HepG2 (cell line): Measurements from ENCODE around the gene ARL16. TPM values are rescaled to one million over a fixed set of nuclear protein-coding genes. Genes with fewer than 3 reads are reported as not detected.

Experiments
- ATF2 ChIP-seq: sonication (generic); formaldehyde crosslinking; IDR thresholded peaks from 2 replicates; pipeline ENCODE4 v1.4.0; 2020; ENCODE audit warnings: missing genetic modification reagents
- ESRRA ChIP-seq: sonication (generic); formaldehyde crosslinking; IDR thresholded peaks from 2 replicates; pipeline ENCODE4 v1.5.1; 2020; ENCODE audit warnings: mild to moderate bottlenecking, low read depth, missing genetic modification reagents
- FOSL2 ChIP-seq: sonication (generic); formaldehyde crosslinking; IDR thresholded peaks from 2 replicates; pipeline ENCODE4 v1.4.0; 2020; ENCODE audit warnings: missing genetic modification reagents
- FOXK2 ChIP-seq: fragments of 450-650 bp; IDR thresholded peaks from 2 replicates; pipeline ENCODE4 v1.6.1; 2016
- ISX ChIP-seq: sonication (generic); formaldehyde crosslinking; conservative IDR thresholded peaks from 2 replicates; pipeline ENCODE4 v1.5.0; 2020; ENCODE audit warnings: missing genetic modification reagents
- MXD1 ChIP-seq: sonication (generic); formaldehyde crosslinking; IDR thresholded peaks from 2 replicates; pipeline ENCODE4 v1.4.0; 2020; ENCODE audit warnings: mild to moderate bottlenecking, missing genetic modification reagents
- MYPOP ChIP-seq: sonication (generic); formaldehyde crosslinking; IDR thresholded peaks from 2 replicates; pipeline ENCODE4 v1.8.1; 2023; ENCODE audit warnings: mild to moderate bottlenecking, moderate library complexity, missing genetic modification reagents
- NFRKB ChIP-seq: fragments of 450-650 bp; IDR thresholded peaks from 2 replicates; pipeline ENCODE4 v1.6.1; 2017
- SKIL ChIP-seq: sonication (generic); formaldehyde crosslinking; IDR thresholded peaks from 2 replicates; pipeline ENCODE4 v1.8.0; 2022; ENCODE audit warnings: missing genetic modification reagents, mild to moderate bottlenecking, moderate library complexity, borderline replicate concordance
- TEAD2 ChIP-seq: sonication (generic); formaldehyde crosslinking; IDR thresholded peaks from 2 replicates; pipeline ENCODE4 v1.9.0; 2021; ENCODE audit warnings: missing genetic modification reagents
- TFDP1 ChIP-seq: IDR thresholded peaks from 2 replicates; pipeline ENCODE4 v1.6.1; 2016; ENCODE audit warnings: missing compliant biosample characterization, missing genetic modification reagents, borderline replicate concordance
- THYN1 ChIP-seq: sonication (generic); formaldehyde crosslinking; IDR thresholded peaks from 2 replicates; pipeline ENCODE4 v1.8.1; 2023; ENCODE audit warnings: low read depth, mild to moderate bottlenecking, moderate library complexity, missing genetic modification reagents, borderline replicate concordance
- ZBTB21 ChIP-seq: sonication (generic); formaldehyde crosslinking; IDR thresholded peaks from 2 replicates; pipeline ENCODE4 v1.4.0; 2020; ENCODE audit warnings: missing genetic modification reagents
- ZFYVE20 ChIP-seq: sonication (generic); formaldehyde crosslinking; IDR thresholded peaks from 2 replicates; pipeline ENCODE4 v1.8.0; 2023; ENCODE audit warnings: low read depth, mild to moderate bottlenecking, moderate library complexity, missing genetic modification reagents, borderline replicate concordance
- ZMYM4 ChIP-seq: sonication (generic); formaldehyde crosslinking; IDR thresholded peaks from 2 replicates; pipeline ENCODE4 v1.8.1; 2023; ENCODE audit warnings: mild to moderate bottlenecking, missing genetic modification reagents
- ZNF256 ChIP-seq: sonication (generic); formaldehyde crosslinking; conservative IDR thresholded peaks from 2 replicates; pipeline ENCODE4 v1.4.0; 2020; ENCODE audit warnings: missing genetic modification reagents
- ZNF3 ChIP-seq: IDR thresholded peaks from 2 replicates; pipeline ENCODE4 v1.7.0; 2017; ENCODE audit warnings: inconsistent platforms
- ZNF501 ChIP-seq: sonication (generic); formaldehyde crosslinking; IDR thresholded peaks from 2 replicates; pipeline ENCODE4 v1.5.1; 2020; ENCODE audit warnings: mild to moderate bottlenecking, moderate library complexity, missing genetic modification reagents
- ZNF550 ChIP-seq: sonication (generic); formaldehyde crosslinking; IDR thresholded peaks from 2 replicates; pipeline ENCODE4 v1.4.0; 2020; ENCODE audit warnings: mild to moderate bottlenecking, missing genetic modification reagents, borderline replicate concordance
- ZNF839 ChIP-seq: sonication (generic); formaldehyde crosslinking; IDR thresholded peaks from 2 replicates; pipeline ENCODE4 v1.4.0; 2020; ENCODE audit warnings: missing genetic modification reagents, mild to moderate bottlenecking, borderline replicate concordance
- polyA plus RNA-seq, 8 experiments: library from polyadenylated mRNA; depleted of rRNA in 3 of 8; stranded (reverse) in 7 of 8; unstranded in 1 of 8; fragments of >200 nt; fragmentation: Illumina TruSeq in 4 of 8; extraction: Trizol in 4 of 8; gene quantifications; 2 replicates each; pipeline versions ENCODE4 v1.2.1 to v1.2.3, GENCODE V29; 2011 to 2016; ENCODE audit warnings: low read depth in 4 of 8, missing spikeins in 1 of 8, mixed read lengths in 1 of 8; ENCODE audit not compliant: insufficient read depth in 1 of 8
- total RNA-seq, 5 experiments: library from RNA; depleted of rRNA; stranded (reverse); fragments of >200 nt; fragmentation: Illumina TruSeq; extraction: Trizol; gene quantifications; 2 replicates each; pipeline ENCODE4 v1.2.3, GENCODE V29; 2016; ENCODE audit warnings: low read depth in 1 of 5
- TF ChIP-seq, protein P1 (sequence below): sonication (generic); formaldehyde crosslinking; IDR thresholded peaks from 2 replicates; pipeline ENCODE4 v1.4.0; 2020; ENCODE audit warnings: missing genetic modification reagents
- TF ChIP-seq, protein P2 (sequence below): sonication (generic); formaldehyde crosslinking; IDR thresholded peaks from 2 replicates; pipeline ENCODE4 v1.4.0; 2020; ENCODE audit warnings: missing genetic modification reagents

ARL16 gene
- total and polyA plus RNA-seq, 2 of the 13 experiments (the other 11 are each of a cell fraction or from before 2014, with no cell fraction given) = 20.8 to 30.8 TPM

- TF ChIP-seq MXD1 (CRISPR knock-in tag) (no peak), ZNF501 (CRISPR knock-in tag) (0 out of 2 replicates have a peak, but pooled peaks have one; percentile 36), ISX (no peak), ZBTB21 (CRISPR knock-in tag) (no peak), ZNF3 (CRISPR knock-in tag) (no peak), FOXK2 (no peak), FOSL2 (peak; percentile 42; the same call in 1 of the 2 replicates), ZNF550 (CRISPR knock-in tag) (no peak), ATF2 (CRISPR knock-in tag) (no peak), ZNF839 (no peak), ZFYVE20 (no peak), MYPOP (CRISPR knock-in tag) (0 out of 2 replicates have a peak, but pooled peaks have one; percentile 14), THYN1 (CRISPR knock-in tag) (no peak), ESRRA (CRISPR knock-in tag) (no peak), ZMYM4 (CRISPR knock-in tag) (no peak), SKIL (CRISPR knock-in tag) (no peak), TFDP1 (CRISPR knock-in tag) (no peak), ZNF256 (CRISPR knock-in tag) (0 out of 2 replicates have a peak, but pooled peaks have one; percentile 31), NFRKB (no peak), TEAD2 (CRISPR knock-in tag) (no peak)
- TF ChIP-seq, protein P1, sequence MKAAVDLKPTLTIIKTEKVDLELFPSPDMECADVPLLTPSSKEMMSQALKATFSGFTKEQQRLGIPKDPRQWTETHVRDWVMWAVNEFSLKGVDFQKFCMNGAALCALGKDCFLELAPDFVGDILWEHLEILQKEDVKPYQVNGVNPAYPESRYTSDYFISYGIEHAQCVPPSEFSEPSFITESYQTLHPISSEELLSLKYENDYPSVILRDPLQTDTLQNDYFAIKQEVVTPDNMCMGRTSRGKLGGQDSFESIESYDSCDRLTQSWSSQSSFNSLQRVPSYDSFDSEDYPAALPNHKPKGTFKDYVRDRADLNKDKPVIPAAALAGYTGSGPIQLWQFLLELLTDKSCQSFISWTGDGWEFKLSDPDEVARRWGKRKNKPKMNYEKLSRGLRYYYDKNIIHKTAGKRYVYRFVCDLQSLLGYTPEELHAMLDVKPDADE (CRISPR knock-in tag) = no peak
- TF ChIP-seq, protein P2, sequence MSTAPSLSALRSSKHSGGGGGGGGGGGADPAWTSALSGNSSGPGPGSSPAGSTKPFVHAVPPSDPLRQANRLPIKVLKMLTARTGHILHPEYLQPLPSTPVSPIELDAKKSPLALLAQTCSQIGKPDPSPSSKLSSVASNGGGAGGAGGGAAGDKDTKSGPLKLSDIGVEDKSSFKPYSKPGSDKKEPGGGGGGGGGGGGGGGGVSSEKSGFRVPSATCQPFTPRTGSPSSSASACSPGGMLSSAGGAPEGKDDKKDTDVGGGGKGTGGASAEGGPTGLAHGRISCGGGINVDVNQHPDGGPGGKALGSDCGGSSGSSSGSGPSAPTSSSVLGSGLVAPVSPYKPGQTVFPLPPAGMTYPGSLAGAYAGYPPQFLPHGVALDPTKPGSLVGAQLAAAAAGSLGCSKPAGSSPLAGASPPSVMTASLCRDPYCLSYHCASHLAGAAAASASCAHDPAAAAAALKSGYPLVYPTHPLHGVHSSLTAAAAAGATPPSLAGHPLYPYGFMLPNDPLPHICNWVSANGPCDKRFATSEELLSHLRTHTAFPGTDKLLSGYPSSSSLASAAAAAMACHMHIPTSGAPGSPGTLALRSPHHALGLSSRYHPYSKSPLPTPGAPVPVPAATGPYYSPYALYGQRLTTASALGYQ (CRISPR knock-in tag) = no peak
These were observed 47.6 kb downstream of the ARL16 start (continued) for GRCh38 chr17:81635973-81636504.
